IMR-90 (cell line): ENCODE data around the gene CABP4. TPM values are rescaled to one million over a fixed set of nuclear protein-coding genes. Genes with fewer than 3 reads are reported as not detected.

Experiments used
- ATAC-seq: fragments of 200-7000 bp; cut with Tn5 transposase; 2 replicates; pipeline ENCODE4 v1.9.1; 2020; ENCODE audit warnings: low read depth, mild to moderate bottlenecking, moderate library complexity
- BruUV-seq: library from RNA; stranded (reverse); fragments of 400-500 nt; replicated peaks from 2 replicates; lab custom pipeline; 2021; lab: Mats Ljungman, UMichigan
- CTCF ChIA-PET: fragments of 300-600 bp; formaldehyde crosslinking; extraction: SDS; loops from one replicate; lab custom pipeline; 2021; ENCODE audit warnings: antibody characterized with exemption; lab: Yijun Ruan, JAX
- POLR2A ChIA-PET: fragments of 300-600 bp; sonication (Branson Sonifier 250); formaldehyde crosslinking; loops from one replicate; lab custom pipeline; 2022; ENCODE audit warnings: antibody characterized with exemption; ENCODE audit not compliant: unreplicated experiment; lab: Charles Lee
- DNase-seq: peaks from one replicate; pipeline ENCODE4 v3.0.0; 2013
- H2AFZ ChIP-seq: replicated peaks from 2 replicates; pipeline ENCODE3; 2013; ENCODE audit warnings: low read length, mild to moderate bottlenecking; ENCODE audit not compliant: poor library complexity
- H2AK5ac ChIP-seq: 2 replicates; pipeline ENCODE4 v1.6.1; 2013; ENCODE audit warnings: low read depth, low read length, inconsistent platforms
- H2AK9ac ChIP-seq: replicated peaks from 2 replicates; pipeline ENCODE3; 2013; ENCODE audit warnings: mild to moderate bottlenecking, low read depth, low read length, moderate library complexity; ENCODE audit not compliant: poor library complexity
- H2BK120ac ChIP-seq: 2 replicates; pipeline ENCODE4 v1.6.1; 2013; ENCODE audit warnings: low read depth, low read length, inconsistent platforms
- H2BK15ac ChIP-seq: 3 replicates; pipeline ENCODE4 v1.6.1; 2013; ENCODE audit warnings: low read depth, low read length, inconsistent platforms
- H2BK20ac ChIP-seq: 2 replicates; pipeline ENCODE4 v1.6.1; 2013; ENCODE audit warnings: low read depth, mild to moderate bottlenecking, inconsistent platforms, low read length, moderate library complexity
- H2BK5ac ChIP-seq: 2 replicates; pipeline ENCODE4 v1.6.1; 2013; ENCODE audit warnings: mild to moderate bottlenecking, low read depth, low read length, inconsistent platforms; ENCODE audit not compliant: poor library complexity, severe bottlenecking
- H3K14ac ChIP-seq: replicated peaks from 2 replicates; pipeline ENCODE4 v1.6.1; 2013; ENCODE audit warnings: low read depth, low read length, inconsistent platforms
- H3K18ac ChIP-seq: 2 replicates; pipeline ENCODE4 v1.6.1; 2013; ENCODE audit warnings: low read depth, low read length, control low read depth
- H3K23ac ChIP-seq: 2 replicates; pipeline ENCODE4 v1.6.1; 2013; ENCODE audit warnings: low read depth, low read length, inconsistent platforms
- H3K27ac ChIP-seq: 2 replicates; pipeline ENCODE4 v1.5.1; 2013; ENCODE audit warnings: mild to moderate bottlenecking, control low read depth, low read length; ENCODE audit not compliant: insufficient read depth
- H3K27me3 ChIP-seq: 2 replicates; pipeline ENCODE4 v1.6.1; 2013; ENCODE audit warnings: low read length; ENCODE audit not compliant: control insufficient read depth, insufficient read depth
- H3K36me3 ChIP-seq: 2 replicates; pipeline ENCODE4 v1.6.1; 2013; ENCODE audit warnings: low read length, mixed read lengths; ENCODE audit not compliant: control insufficient read depth, insufficient read depth
- H3K4ac ChIP-seq: 2 replicates; pipeline ENCODE4 v1.6.1; 2013; ENCODE audit warnings: low read depth, low read length, inconsistent platforms
- H3K4me1 ChIP-seq: 2 replicates; pipeline ENCODE4 v1.6.1; 2013; ENCODE audit warnings: low read length, mixed read lengths; ENCODE audit not compliant: control insufficient read depth, insufficient read depth
- H3K4me2 ChIP-seq: 2 replicates; pipeline ENCODE4 v1.6.1; 2013; ENCODE audit warnings: low read depth, mild to moderate bottlenecking, control low read depth, low read length, moderate library complexity
- H3K4me3 ChIP-seq: 2 replicates; pipeline ENCODE4 v1.5.1; 2013; ENCODE audit warnings: low read depth, mild to moderate bottlenecking, control low read depth, low read length, moderate library complexity; ENCODE audit not compliant: insufficient read depth
- H3K56ac ChIP-seq: 2 replicates; pipeline ENCODE4 v1.6.1; 2013; ENCODE audit warnings: low read length, inconsistent platforms; ENCODE audit not compliant: insufficient read depth; ENCODE audit errors: extremely low read depth
- H3K79me1 ChIP-seq, 2 experiments: 2 replicates each; pipeline ENCODE4 v1.6.1; 2013; ENCODE audit warnings: low read length in 2 of 2, inconsistent platforms in 1 of 2, low read depth in 1 of 2
- H3K9ac ChIP-seq: 2 replicates; pipeline ENCODE4 v1.6.1; 2013; ENCODE audit warnings: low read depth, low read length, control low read depth
- H3K9me1 ChIP-seq: 2 replicates; pipeline ENCODE4 v1.6.1; 2013; ENCODE audit warnings: low read length, inconsistent platforms; ENCODE audit not compliant: insufficient read depth
- H3K9me3 ChIP-seq: 2 replicates; pipeline ENCODE4 v1.6.1; 2013; ENCODE audit warnings: low read length; ENCODE audit not compliant: control insufficient read depth, insufficient read depth
- H4K20me1 ChIP-seq: 2 replicates; pipeline ENCODE4 v1.6.1; 2013; ENCODE audit warnings: low read length, inconsistent platforms; ENCODE audit not compliant: insufficient read depth
- H4K5ac ChIP-seq: 2 replicates; pipeline ENCODE4 v1.6.1; 2013; ENCODE audit warnings: mild to moderate bottlenecking, low read depth, low read length, control low read depth
- H4K8ac ChIP-seq, 2 experiments: 2 replicates each; pipeline ENCODE4 v1.6.1; 2013; ENCODE audit warnings: low read depth in 2 of 2, low read length in 2 of 2, control low read depth in 1 of 2, inconsistent platforms in 1 of 2
- H4K91ac ChIP-seq: 2 replicates; pipeline ENCODE4 v1.6.1; 2013; ENCODE audit warnings: low read depth, low read length, inconsistent platforms; ENCODE audit not compliant: insufficient read depth
- BHLHE40 ChIP-seq: fragments of 150-350 bp; IDR thresholded peaks from 2 replicates; pipeline ENCODE4 v1.6.1; 2016; ENCODE audit warnings: mild to moderate bottlenecking, low read depth, low read length
- MAZ ChIP-seq: IDR thresholded peaks from 2 replicates; pipeline ENCODE4 v1.6.1; 2012; ENCODE audit warnings: low read depth, mild to moderate bottlenecking, low read length, improper control_type of control experiment, moderate library complexity, borderline replicate concordance
- RCOR1 ChIP-seq: IDR thresholded peaks from 2 replicates; pipeline ENCODE4 v1.6.1; 2012; ENCODE audit warnings: mild to moderate bottlenecking, low read length, improper control_type of control experiment; ENCODE audit not compliant: insufficient replicate concordance
- SMC3 ChIP-seq: fragments of 150-350 bp; IDR thresholded peaks from 2 replicates; pipeline ENCODE4 v1.6.1; 2016; ENCODE audit warnings: low read depth, mild to moderate bottlenecking, antibody characterized with exemption, low read length, moderate library complexity
- WGBS, 2 experiments: methylation state at CpG; one replicate each; pipeline versions ENCODE4 v1.1.5 to v1.1.7; 2013; ENCODE audit warnings: missing lambda C conversion rate in 2 of 2; ENCODE audit not compliant: insufficient read length in 1 of 2; ENCODE audit errors: extremely low coverage in 2 of 2; 5-methylcytosine and 5-hydroxymethylcytosine counted together
- dilution Hi-C: fragments of 300-500 bp; cut with HindIII; formaldehyde crosslinking; loops from one replicate; pipeline ENCODE4 v1.14.3; 2018; ENCODE audit warnings: low sequenced_read_pairs; ENCODE audit not compliant: unreplicated experiment
- in situ Hi-C: fragments of 300-500 bp; cut with MboI; formaldehyde crosslinking; loops from 3 replicates; pipeline ENCODE4 v1.14.3; 2019; ENCODE audit warnings: low sequenced_read_pairs, inconsistent platforms, mixed read lengths
- intact Hi-C: fragments of 100-400 bp; cut with micrococcal nuclease; formaldehyde crosslinking; loops from 2 replicates; pipeline ENCODE4 v1.10.0; 2022
- polyA plus RNA-seq, 3 experiments: library from polyadenylated mRNA; depleted of rRNA; stranded (reverse); fragments of >200 nt; gene quantifications; 2 replicates each; pipeline ENCODE4 v1.2.3, GENCODE V29; 2012; ENCODE audit warnings: low replicate concordance in 1 of 3
- total RNA-seq: library from RNA; depleted of rRNA; stranded (reverse); fragments of >200 nt; gene quantifications from 2 replicates; pipeline ENCODE4 v1.2.3, GENCODE V29; 2012

CABP4 gene
- total and polyA plus RNA-seq, 2 of the 4 experiments (the other 2 are of a cell fraction): not detected

GRCh38 chr11:67436459-67437081 is 18.6 kb upstream of the CABP4 start:
- dilution Hi-C loops (no loop called here), intact Hi-C loops (no loop called here), in situ Hi-C loops (no loop called here)
- Histone ChIP-seq H4K5ac (no peak overlapping the region), H2AK9ac (no peak overlapping the region), H2BK120ac (no peak overlapping the region), H3K9ac (no peak overlapping the region), H3K36me3 (peaks cover 62% of the 10 kb centered on the region), H3K23ac (no peak overlapping the region), H4K20me1 (no peaks in the 10 kb centered on the region; the same call in none of the 2 replicates), H3K4me2 (no peak overlapping the region), H2BK20ac (no peak overlapping the region), H3K14ac (no peak overlapping the region), H3K4ac (no peak overlapping the region), H3K27me3 (no peaks in the 10 kb centered on the region), H3K4me3 (no peak overlapping the region), H4K91ac (no peak overlapping the region), H3K79me1 (peaks cover 0 to 10% of the 10 kb centered on the region in 2 experiments; a peak in 1 of 4 replicates), H3K56ac (no peak overlapping the region), H3K18ac (no peak overlapping the region), H3K9me3 (no peaks in the 10 kb centered on the region), H3K4me1 (no peaks in the 10 kb centered on the region), H2BK5ac (no peak overlapping the region), H2BK15ac (no peak overlapping the region), H4K8ac (no peak overlapping the region), H2AFZ (peak overlapping the region; percentile 7), H3K9me1 (no peaks in the 10 kb centered on the region), H2AK5ac (no peak overlapping the region), H3K27ac (no peak overlapping the region)
- TF ChIP-seq BHLHE40 (no peak), SMC3 (no peak), MAZ (no peak), RCOR1 (no peak)
- no peak for ATAC-seq
- no peak for DNase-seq
- WGBS, 2 experiments: 30% methylated on average over 2 of the region's 6 CpGs; no CpG with 5 or more reads in 1 of the 2 experiments
- ChIA-PET CTCF (no interaction called here), POLR2A (no interaction called here)
- no TSS peak for BruUV-seq
